ENCODE data around the gene TNRC6A.
A peak's percentile ranks its signal among the peaks of the same experiment; 100 is the strongest.
"Not testable (repeated sequence)": the region's sequence is repeated elsewhere in the genome, so short reads cannot be mapped to it uniquely, and the experiment has no call there.

The TNRC6A gene

GRCh38 chr16:24729243-24729950, at the start of gene TNRC6A:
Gene TNRC6A (plus strand): TSS chr16:24729651. CDS start chr16:24729842, 191 bp downstream.
- DNase-seq: peak; percentile 52

DNA sequence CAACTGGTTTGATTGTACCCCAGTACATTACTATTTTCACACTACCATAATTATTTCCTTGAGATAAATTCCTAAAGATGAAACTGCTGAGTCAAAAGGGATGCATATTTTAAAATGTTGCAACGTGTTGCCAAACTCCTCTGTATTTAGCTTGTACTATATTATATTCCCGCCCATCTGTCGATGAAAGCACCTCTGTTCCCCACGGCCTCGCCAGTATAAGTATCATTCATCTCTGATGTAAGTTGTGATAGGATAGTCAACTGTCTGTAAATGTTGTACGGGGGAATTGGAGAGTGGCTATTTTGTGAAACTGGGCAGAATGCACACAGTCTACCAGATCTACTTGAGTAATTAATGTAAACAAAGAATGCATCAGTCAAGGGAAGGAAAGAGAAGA, 47.7 kb upstream of the TNRC6A start:
- DNase-seq: no peak

- DNase-seq: no peak
Measured at GRCh38 chr16:24683250-24683649, 46.2 kb upstream of the TNRC6A start.

DNA sequence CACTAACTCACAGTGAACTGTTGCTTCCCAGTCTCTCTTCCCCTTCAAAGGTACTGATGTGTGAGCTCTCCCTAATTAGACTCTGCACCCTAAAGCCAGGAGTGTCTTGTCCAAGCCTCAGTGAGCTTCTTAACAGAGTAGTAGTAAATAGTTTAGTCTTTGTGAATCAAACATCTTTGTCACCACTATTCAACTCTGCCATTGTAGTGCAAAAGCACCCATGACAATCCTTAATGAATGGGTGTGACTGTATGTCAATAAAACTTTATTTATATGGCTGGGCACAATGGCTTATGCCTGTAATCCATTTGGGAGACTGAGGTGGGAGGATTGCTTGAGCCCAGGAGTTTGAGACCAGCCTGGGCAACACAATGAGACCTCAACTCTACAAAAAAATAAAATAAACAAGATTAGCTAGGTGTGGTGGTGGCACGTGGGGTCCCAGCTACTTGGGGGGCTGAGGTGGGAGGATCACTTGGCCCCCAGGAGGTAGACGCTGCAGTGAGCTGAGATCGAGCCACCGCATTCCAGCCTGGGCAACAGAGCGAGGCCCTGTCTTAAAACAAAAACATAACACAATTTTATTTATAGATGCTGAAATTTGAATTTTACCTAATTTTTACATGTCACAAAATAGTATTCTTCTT, 45.5 kb upstream of the TNRC6A start:
- no peak for DNase-seq

DNA sequence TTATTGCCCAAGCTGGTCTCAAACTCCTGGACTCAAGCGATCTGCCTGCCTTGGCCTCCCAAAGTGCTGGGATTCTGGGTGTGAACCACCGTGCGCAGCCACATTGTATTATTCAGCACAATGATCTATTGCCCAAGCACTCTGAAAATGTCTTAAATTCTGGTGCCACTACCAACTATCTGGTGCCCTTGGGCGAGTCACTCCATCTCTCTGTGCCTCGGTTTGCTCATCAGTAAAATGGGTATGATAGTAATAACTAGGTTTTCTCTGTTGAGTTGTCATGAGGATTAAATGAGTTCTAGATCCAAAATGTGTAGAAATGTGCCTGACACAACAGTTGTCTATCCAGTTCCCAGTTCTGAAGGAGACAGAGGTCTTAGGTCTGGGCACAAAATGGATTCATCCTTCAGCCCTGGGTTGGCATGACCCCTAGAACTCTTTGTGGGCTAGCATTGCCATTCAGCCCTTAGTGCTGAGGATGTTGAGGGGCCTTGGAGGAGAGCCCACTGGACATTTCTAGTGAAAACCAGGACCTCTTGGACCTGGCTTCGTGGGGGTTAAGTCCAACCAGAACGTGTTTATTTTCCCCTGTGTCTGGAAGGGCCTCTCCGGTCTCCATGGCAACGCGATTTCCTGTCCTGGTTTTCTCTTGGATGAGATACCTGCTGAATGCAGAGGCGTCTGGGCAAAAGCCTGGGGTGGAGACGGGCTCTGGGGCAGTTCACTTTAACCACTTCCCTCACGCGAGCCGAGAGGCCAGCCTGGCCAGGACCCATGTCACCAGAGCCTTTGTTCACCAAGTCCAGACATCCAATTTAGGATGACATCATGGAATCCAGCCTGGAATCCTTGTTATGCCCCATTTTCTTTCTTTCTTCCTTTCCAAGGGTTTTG, 43.7 kb upstream of the TNRC6A start:
- DNase-seq: no peak

DNA sequence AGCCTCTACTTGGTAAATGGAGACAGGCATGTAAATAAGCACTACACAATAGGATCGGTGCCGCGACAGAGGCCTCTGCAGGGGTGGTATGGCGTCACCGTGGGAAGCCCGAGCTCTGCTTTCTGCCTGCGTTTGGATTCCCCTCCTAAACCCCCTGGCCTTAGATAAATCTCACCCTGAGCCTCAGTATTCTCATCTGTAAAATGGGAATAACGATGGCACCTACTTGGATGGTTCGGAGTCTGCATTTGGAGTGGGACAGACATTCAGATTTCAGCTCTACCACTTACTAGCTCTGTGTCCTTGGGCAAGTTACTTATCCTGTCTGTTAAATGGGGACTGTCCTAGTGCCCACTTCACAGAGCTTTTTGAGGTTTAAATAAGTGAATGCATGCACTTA, 42.8 kb upstream of the TNRC6A start:
- DNase-seq: no peak

DNA sequence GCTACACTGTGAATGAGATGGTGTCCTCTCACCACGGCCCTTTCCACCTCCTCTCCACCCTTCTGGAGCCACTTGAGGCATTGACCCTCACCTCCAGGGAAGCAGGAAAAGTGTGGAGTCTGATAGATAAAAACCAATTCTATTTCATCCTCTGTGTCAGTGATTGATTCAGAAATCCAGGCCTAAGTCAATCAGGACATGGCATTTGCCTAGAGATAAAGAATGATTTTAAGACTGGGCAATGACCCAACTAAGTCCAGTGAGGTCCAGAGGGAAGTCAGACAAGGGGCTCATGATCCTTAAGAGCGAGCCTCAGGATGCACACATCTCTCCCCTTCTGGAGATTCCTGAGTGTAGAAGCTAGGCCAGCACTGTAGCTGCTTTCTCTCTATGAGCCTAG, 41.1 kb upstream of the TNRC6A start:
- no peak for DNase-seq

DNA sequence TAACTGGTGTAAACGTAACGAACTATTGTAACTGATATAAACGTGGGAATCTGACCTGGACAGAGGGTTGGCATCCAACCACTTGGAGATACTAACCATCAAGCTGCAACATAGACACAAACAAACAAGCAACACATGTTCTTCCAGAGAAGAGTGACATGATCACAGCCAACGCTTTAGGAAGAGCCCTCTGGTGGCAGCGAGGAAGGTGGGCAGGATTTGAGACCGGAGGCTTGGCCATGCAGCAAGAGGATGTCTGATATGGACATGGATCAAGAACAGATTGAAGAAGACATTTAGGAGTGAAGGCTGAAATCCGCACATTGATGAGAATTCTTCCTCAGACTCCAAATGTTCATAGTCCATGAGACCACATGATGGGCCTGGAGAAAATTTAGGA, 40.3 kb upstream of the TNRC6A start:
- DNase-seq: no peak

DNA sequence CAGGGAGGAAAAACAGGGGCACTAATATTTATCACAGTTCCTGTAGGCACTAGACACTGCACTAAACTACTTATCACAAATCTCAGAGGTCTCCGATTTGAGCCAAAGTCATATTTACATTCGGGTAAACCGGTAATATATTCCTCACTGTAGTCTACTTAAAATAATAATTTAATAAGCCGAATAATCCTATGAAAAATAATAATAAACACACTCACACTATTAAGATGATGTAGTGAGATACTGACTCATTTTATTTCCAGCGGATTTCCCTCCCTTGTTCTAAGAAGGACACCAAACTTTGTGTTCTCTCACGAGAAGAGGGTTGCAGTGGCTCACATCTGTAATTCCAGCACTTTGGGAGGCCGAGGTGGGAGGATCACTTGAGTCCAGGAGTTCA, 36.6 kb upstream of the TNRC6A start:
- DNase-seq: no peak

- no peak for DNase-seq
Measured at GRCh38 chr16:24694931-24695330, 34.5 kb upstream of the TNRC6A start.

- DNase-seq: no peak
Measured at GRCh38 chr16:24696699-24697098, 32.8 kb upstream of the TNRC6A start.

DNA sequence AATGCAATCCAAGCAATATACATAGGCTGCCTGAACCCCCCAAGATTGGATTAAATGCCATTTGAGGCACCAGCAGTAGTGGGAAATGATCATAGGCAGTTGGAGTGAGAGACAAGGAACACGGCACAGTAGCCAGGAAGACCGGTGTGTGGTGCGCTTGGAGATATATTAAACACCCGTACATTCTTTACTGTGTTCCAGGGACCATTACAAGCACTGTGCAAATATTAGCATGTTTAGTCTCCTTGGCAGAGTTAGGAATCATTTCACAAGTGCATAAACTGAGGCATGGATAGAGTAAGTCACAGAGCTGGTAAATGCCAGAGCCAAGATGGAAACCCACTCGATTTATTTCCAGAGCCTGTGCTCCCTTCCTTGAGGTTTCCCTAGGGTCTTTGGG, 31.1 kb upstream of the TNRC6A start:
- no peak for DNase-seq

DNA sequence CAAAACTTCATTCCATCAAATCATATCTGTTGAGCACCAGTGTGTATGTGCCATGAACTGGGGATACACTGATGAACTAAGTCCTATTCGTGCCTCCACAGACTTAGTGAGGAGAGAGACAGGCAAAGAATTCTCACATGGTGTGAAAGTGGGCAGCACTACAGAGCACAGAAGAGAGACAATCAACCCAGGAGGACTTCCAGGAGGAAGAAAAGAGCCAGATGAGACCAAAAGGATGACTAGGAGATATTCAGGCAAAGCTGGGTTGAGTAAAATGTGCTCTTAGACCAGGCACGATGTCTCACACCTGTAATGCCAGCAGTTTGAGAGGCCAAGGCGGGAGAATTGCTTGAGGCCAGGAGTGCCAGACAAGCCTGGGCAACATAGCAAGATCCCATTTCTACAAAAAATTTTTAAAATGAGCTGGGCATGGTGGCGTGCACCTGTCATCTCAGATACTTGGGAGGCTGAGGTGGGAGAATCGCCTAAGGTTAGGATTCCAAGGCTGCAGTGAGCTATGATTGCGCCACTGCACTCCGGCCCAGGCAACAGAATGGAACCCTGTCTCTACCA, 30.2 kb upstream of the TNRC6A start:
- no peak for DNase-seq

- no peak for DNase-seq
Measured at GRCh38 chr16:24700549-24701392, 28.7 kb upstream of the TNRC6A start.

GRCh38 chr16:24701521-24701951, 27.9 kb upstream of the TNRC6A start:
- DNase-seq: no peak

DNA sequence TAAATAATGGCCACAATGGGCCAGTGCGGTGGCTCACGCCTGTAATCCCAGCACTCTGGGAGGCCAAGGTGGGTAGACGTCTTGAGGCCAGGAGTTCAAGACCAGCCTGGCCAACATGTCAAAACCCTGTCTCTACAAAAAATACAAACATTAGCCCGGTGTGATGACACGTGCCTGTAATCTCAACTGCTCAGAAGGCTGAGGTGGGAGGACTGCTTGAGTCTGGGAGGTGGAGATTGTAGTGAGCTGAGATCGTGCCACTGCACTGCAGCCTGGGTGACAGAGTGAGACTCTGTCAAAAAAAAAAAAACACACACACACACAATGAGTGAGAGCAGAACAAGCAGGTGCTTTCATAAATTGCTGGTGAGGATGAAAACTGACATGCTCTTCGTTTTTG, 21.7 kb upstream of the TNRC6A start:
- DNase-seq: not testable (repeated sequence)

GRCh38 chr16:24713379-24713778, 16.1 kb upstream of the TNRC6A start:
- no peak for DNase-seq

GRCh38 chr16:24717411-24717810, 12.0 kb upstream of the TNRC6A start:
- DNase-seq: no peak

GRCh38 chr16:24718967-24719521, 10.4 kb upstream of the TNRC6A start:
- DNase-seq: no peak

- no peak for DNase-seq
Measured at GRCh38 chr16:24721830-24722238, 7.6 kb upstream of the TNRC6A start.

DNA sequence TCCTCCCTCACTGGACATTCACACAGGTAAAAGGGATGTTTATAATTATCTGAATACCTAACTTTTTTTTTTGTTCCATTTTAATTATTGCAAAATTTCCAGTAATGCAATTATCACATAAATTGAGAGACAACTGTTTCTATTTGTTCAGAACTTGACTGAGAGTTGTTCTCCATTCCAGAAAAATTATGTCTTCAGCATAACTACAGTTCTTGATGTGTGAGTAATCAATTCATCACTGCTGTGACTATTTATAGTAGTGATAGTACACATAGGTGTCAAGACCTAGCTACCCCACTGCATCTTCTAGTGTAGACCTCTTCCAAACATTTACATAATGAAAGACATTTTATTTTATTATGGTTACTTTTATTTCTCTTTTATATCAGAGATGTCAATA, 5.8 kb upstream of the TNRC6A start:
- no peak for DNase-seq

DNA sequence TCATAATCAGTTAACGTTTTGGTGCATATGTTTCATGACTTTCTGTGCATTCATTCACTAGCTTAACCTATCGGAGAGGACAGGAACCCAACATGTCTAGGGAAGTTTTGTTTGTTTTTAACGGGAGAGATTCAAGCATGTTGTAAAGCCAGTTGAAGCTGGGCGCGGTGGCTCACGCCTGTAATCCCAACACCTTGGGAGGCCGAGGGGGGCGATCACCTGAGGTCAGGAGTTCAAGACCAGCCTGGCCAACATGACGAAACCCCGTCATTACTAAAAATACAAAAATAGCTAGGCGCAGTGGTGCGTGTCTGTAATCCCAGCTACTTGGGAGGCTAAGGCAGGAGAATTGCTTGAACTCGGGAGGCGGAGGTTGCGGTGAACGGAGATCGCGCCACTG, 1.4 kb upstream of the TNRC6A start:
- no peak for DNase-seq

Data from NCI-H2107 (cell line).